ENCODE results near the gene MAP7D1. TPM values are rescaled to one million over a fixed set of nuclear protein-coding genes. Genes with fewer than 3 reads are reported as not detected.
A peak's percentile ranks its signal among the peaks of the same experiment; 100 is the strongest.

MAP7D1 gene
- total and polyA plus RNA-seq, 4 experiments from 2014 or later: 4.1 to 222 (median 145) TPM

DNA sequence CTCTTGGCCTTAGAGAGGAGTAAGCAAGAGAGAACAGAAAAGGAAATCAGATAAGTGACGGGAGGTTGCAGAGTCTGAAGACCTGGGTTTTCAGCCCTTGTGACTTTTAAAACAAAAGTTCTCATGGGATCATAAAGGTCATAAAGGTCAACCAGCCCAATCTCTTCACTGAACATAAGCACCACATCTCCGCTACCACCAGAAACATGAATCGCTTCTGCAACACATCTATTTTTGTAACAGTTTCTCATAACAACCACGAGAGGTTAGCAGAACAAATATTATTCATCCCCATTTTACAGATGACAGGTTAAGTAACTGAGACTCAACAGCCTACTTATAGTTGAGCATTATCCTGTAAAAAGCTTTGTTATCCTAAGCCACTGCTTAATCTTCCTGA lies 12.5 kb upstream of the MAP7D1 start:
- H3K4me3 Mint-ChIP-seq: no peak overlapping the region
- Histone ChIP-seq H3K27ac (ENCODE audit: low read depth, low read length) (no peak overlapping the region), H3K9me3 (ENCODE audit: control insufficient read depth in 1 of 2, low read length in 2 of 2) (no peaks in the 10 kb centered on the region), H3K27me3 (ENCODE audit: insufficient read depth, low read length) (no peaks in the 10 kb centered on the region), H3K4me3 (ENCODE audit: low read length in 2 of 2) (no peak overlapping the region), H3K36me3 (ENCODE audit: insufficient read depth, low read length) (peaks cover 12% of the 10 kb centered on the region), H3K4me1 (ENCODE audit: insufficient read depth, low read length) (peaks cover 25% of the 10 kb centered on the region)
- H3K9me3 Mint-ChIP-seq: no peaks in the 10 kb centered on the region
- H3K4me1 Mint-ChIP-seq: peaks cover 28 to 62% (median 35%) of the 10 kb centered on the region in 4 donors
- no peaks in the 10 kb centered on the region for H3K27me3 Mint-ChIP-seq
- POLR2A ChIA-PET (ENCODE audit: partially characterized antibody): no interaction called here
- intact Hi-C loops (cut with micrococcal nuclease): no loop called here
- H3K27ac Mint-ChIP-seq: peak overlapping the region in 3 of 7 donors; percentile 8 to 63 (median 14)
- peaks cover 8 to 34% of the 10 kb centered on the region in 2 donors for H3K36me3 Mint-ChIP-seq
- CTCF ChIA-PET (ENCODE audit: partially characterized antibody): interaction anchor here (0.6 kb wide), 1 partner anchor 1884 kb away, joined by 4 read pairs; no protein-coding TSS in a partner anchor
- DNase-seq: no peak

GRCh38 chr1:36144413-36144812 lies 11.5 kb upstream of the MAP7D1 start:
- POLR2A ChIA-PET (ENCODE audit: partially characterized antibody): interaction anchor here (0.6 kb wide), 1 partner anchor 39 kb away, joined by 4 read pairs; no protein-coding TSS in a partner anchor
- H3K27me3 ChIP-seq (ENCODE audit: insufficient read depth, low read length): no peaks in the 10 kb centered on the region
- no peaks in the 10 kb centered on the region for H3K9me3 Mint-ChIP-seq
- peaks cover 6 to 35% of the 10 kb centered on the region in 2 donors for H3K36me3 Mint-ChIP-seq
- H3K27ac ChIP-seq (ENCODE audit: low read depth, low read length): no peak overlapping the region
- no peaks in the 10 kb centered on the region for H3K9me3 ChIP-seq (ENCODE audit: control insufficient read depth in 1 of 2, low read length in 2 of 2)
- peaks cover 7% of the 10 kb centered on the region for H3K36me3 ChIP-seq (ENCODE audit: insufficient read depth, low read length)
- H3K4me3 Mint-ChIP-seq: no peak overlapping the region
- CTCF ChIA-PET (ENCODE audit: partially characterized antibody): interaction anchor here (1.2 to 3.6 kb wide), 3 partner anchors 9 to 44 kb away, joined by 3 to 20 read pairs (median 11); no protein-coding TSS in a partner anchor
- no peaks in the 10 kb centered on the region for H3K27me3 Mint-ChIP-seq
- H3K4me1 Mint-ChIP-seq: peaks cover 33 to 72% (median 42%) of the 10 kb centered on the region in 4 donors
- peaks cover 30% of the 10 kb centered on the region for H3K4me1 ChIP-seq (ENCODE audit: insufficient read depth, low read length)
- H3K27ac Mint-ChIP-seq: peak overlapping the region in 2 of 7 donors; percentile 36 to 37
- no peak overlapping the region for H3K4me3 ChIP-seq (ENCODE audit: low read length in 2 of 2)
- no peak for DNase-seq
- intact Hi-C loops (cut with micrococcal nuclease): no loop called here

DNA sequence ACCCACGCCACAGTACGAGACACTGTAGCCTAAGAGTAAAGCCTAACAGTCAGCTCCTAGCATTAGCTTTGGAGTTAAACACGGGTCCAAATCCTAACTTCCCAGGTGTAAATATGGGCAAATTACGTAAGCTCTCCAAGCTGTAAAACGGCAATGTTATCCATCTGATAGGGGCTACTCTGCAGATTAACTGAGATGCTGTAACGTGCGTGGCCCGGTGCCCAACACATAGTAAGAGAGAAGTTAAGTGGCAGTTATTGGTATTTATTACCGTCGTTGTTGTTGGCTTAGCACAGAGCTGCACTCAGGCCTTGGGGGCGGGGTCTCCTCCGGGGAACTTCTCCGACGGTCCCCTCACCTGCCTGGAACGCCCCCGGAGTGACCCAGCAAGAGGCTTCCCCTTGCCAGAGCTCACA lies 7.1 kb upstream of the MAP7D1 start:
- peaks cover 0 to 19% of the 10 kb centered on the region in 2 donors for H3K36me3 Mint-ChIP-seq
- Histone ChIP-seq H3K4me3 (ENCODE audit: low read length in 2 of 2) (peak overlapping the region; percentile 70 to 98), H3K4me1 (ENCODE audit: insufficient read depth, low read length) (peaks cover 64% of the 10 kb centered on the region), H3K27me3 (ENCODE audit: insufficient read depth, low read length) (no peaks in the 10 kb centered on the region), H3K9me3 (ENCODE audit: control insufficient read depth in 1 of 2, low read length in 2 of 2) (no peaks in the 10 kb centered on the region), H3K27ac (ENCODE audit: low read depth, low read length) (peak overlapping the region; percentile 88), H3K36me3 (ENCODE audit: insufficient read depth, low read length) (no peaks in the 10 kb centered on the region)
- DNase-seq: no peak
- POLR2A ChIA-PET (ENCODE audit: partially characterized antibody): interaction anchor here (0.7 to 10.1 kb wide), 18 partner anchors 13 to 238 kb away, joined by 3 to 251 read pairs (median 7); partner anchors contain the start of genes ADPRS, AGO3, SH3D21 and THRAP3
- H3K27me3 Mint-ChIP-seq: no peaks in the 10 kb centered on the region
- peak overlapping the region; percentile 95 to 100 (median 98) for H3K4me3 Mint-ChIP-seq
- CTCF ChIA-PET (ENCODE audit: partially characterized antibody): interaction anchor here (0.7 to 10.0 kb wide), 23 partner anchors 11 to 271 kb away, joined by 3 to 348 read pairs (median 5); partner anchors contain the start of genes SH3D21 and THRAP3
- H3K4me1 Mint-ChIP-seq: peaks cover 44 to 81% (median 60%) of the 10 kb centered on the region in 4 donors
- H3K9me3 Mint-ChIP-seq: no peaks in the 10 kb centered on the region
- intact Hi-C loops (cut with micrococcal nuclease): loop anchor here (1.0 to 2.0 kb wide), 9 partner anchors 12 to 315 kb away; partner anchors contain the start of genes ADPRS, AGO3, MRPS15 and THRAP3
- H3K27ac Mint-ChIP-seq: peak overlapping the region; percentile 94 to 100 (median 99)

GRCh38 chr1:36149237-36149972 lies 6.6 kb upstream of the MAP7D1 start, which contains the start of gene TRAPPC3:
TRAPPC3 (minus strand) TSS chr1:36149486; CDS start chr1:36149378, 108 bp downstream.
- POLR2A ChIA-PET (ENCODE audit: partially characterized antibody): interaction anchor here (0.6 to 10.1 kb wide), 22 partner anchors 12 to 237 kb away, joined by 3 to 251 read pairs (median 6); partner anchors contain the start of genes ADPRS, AGO3, SH3D21 and THRAP3
- Mint-ChIP-seq H3K36me3 (peaks cover 0 to 19% of the 10 kb centered on the region in 2 donors), H3K27ac (peak within 1 kb of the TSS; percentile 94 to 100 (median 99)), H3K4me1 (peaks cover 46 to 84% (median 63%) of the 10 kb centered on the region in 4 donors), H3K27me3 (no peaks in the 10 kb centered on the region), H3K4me3 (peak within 1 kb of the TSS; percentile 95 to 100 (median 98)), H3K9me3 (no peaks in the 10 kb centered on the region)
- Histone ChIP-seq H3K4me1 (ENCODE audit: insufficient read depth, low read length) (peaks cover 68% of the 10 kb centered on the region), H3K36me3 (ENCODE audit: insufficient read depth, low read length) (no peaks in the 10 kb centered on the region), H3K4me3 (ENCODE audit: low read length in 2 of 2) (peak within 1 kb of the TSS; percentile 70 to 98), H3K9me3 (ENCODE audit: control insufficient read depth in 1 of 2, low read length in 2 of 2) (no peaks in the 10 kb centered on the region), H3K27ac (ENCODE audit: low read depth, low read length) (peak within 1 kb of the TSS; percentile 88), H3K27me3 (ENCODE audit: insufficient read depth, low read length) (no peaks in the 10 kb centered on the region)
- intact Hi-C loops (cut with micrococcal nuclease): loop anchor here (1.0 to 2.0 kb wide), 9 partner anchors 12 to 315 kb away; partner anchors contain the start of genes ADPRS, AGO3, MRPS15 and THRAP3
- CTCF ChIA-PET (ENCODE audit: partially characterized antibody): interaction anchor here (0.5 to 10.0 kb wide), 29 partner anchors 11 to 275 kb away, joined by 3 to 348 read pairs (median 4); partner anchors contain the start of genes SH3D21 and THRAP3
- DNase-seq: peak; percentile 99 to 100 (median 99)

- intact Hi-C loops (cut with micrococcal nuclease): loop anchor here (1.0 to 10.0 kb wide), 10 partner anchors 11 to 1545 kb away; partner anchors contain the start of genes ADPRS, AGO3, CDCA8 and MRPS15
- ChIA-PET CTCF (ENCODE audit: partially characterized antibody) (interaction anchor here (0.5 to 10.0 kb wide), 25 partner anchors 10 to 274 kb away, joined by 3 to 348 read pairs (median 5); partner anchors contain the start of genes SH3D21 and THRAP3), POLR2A (ENCODE audit: partially characterized antibody) (interaction anchor here (0.6 to 10.1 kb wide), 20 partner anchors 12 to 235 kb away, joined by 3 to 251 read pairs (median 7); partner anchors contain the start of genes ADPRS, AGO3, SH3D21 and THRAP3)
- peak overlapping the region; percentile 95 to 100 (median 98) for H3K4me3 Mint-ChIP-seq
- Histone ChIP-seq H3K4me3 (ENCODE audit: low read length in 2 of 2) (peak overlapping the region in 1 of 2 donors; percentile 98), H3K9me3 (ENCODE audit: control insufficient read depth in 1 of 2, low read length in 2 of 2) (no peaks in the 10 kb centered on the region), H3K27me3 (ENCODE audit: insufficient read depth, low read length) (no peaks in the 10 kb centered on the region), H3K27ac (ENCODE audit: low read depth, low read length) (peak overlapping the region; percentile 88), H3K36me3 (ENCODE audit: insufficient read depth, low read length) (no peaks in the 10 kb centered on the region), H3K4me1 (ENCODE audit: insufficient read depth, low read length) (peaks cover 73% of the 10 kb centered on the region)
- H3K4me1 Mint-ChIP-seq: peaks cover 47 to 85% (median 63%) of the 10 kb centered on the region in 4 donors
- peaks cover 0 to 19% of the 10 kb centered on the region in 2 donors for H3K36me3 Mint-ChIP-seq
- peak overlapping the region; percentile 94 to 100 (median 99) for H3K27ac Mint-ChIP-seq
- no peak for DNase-seq
- H3K27me3 Mint-ChIP-seq: no peaks in the 10 kb centered on the region
- H3K9me3 Mint-ChIP-seq: no peaks in the 10 kb centered on the region
Observed at GRCh38 chr1:36149973-36150295, 6.0 kb upstream of the MAP7D1 start.

DNA sequence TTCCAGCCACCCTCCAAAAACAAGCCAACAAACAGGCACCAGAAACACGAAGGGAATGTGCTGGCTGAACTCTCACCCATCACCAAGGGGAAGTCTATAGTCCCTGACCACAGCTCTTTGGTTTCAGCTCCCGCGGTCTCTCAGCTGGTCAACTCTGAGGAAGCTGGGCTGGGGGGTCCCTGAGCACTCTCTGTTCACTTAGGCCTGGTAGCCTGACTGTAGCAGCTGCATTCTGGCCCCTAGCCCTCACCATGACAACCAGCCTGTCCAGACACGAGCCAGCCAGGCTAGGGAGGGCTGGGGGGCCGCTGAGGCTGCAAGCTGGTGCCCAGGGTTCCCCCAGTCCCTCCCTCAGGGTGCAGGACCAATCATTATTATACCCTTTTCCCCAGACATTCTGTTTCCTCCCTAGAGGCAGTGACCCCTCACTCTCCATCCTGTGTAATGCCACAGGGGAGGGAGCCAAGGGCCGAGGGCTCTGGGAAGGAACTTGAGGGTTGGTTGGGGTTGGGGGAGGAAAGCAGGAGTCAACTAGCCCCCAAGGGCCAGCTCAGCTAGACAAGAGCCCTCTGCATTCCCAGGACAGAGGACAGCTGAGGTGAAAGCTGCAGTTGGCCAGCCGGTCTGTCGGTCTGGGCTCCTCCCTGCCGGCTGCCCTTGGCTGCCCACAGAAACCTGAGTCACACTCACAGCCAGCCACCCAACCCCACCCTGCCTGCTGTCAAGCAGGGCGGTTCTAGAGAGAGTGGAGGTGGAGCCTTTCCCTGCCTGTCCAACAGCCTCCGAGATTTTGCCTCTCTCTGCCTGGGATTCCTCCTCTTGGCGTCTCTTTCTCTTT lies 5.4 kb upstream of the MAP7D1 start:
- POLR2A ChIA-PET (ENCODE audit: partially characterized antibody): interaction anchor here (1.0 to 10.1 kb wide), 16 partner anchors 11 to 219 kb away, joined by 3 to 251 read pairs (median 8); partner anchors contain the start of genes ADPRS, SH3D21 and THRAP3
- no peaks in the 10 kb centered on the region for H3K27me3 Mint-ChIP-seq
- peaks cover 46 to 88% (median 67%) of the 10 kb centered on the region in 4 donors for H3K4me1 Mint-ChIP-seq
- Histone ChIP-seq H3K4me1 (ENCODE audit: insufficient read depth, low read length) (peaks cover 78% of the 10 kb centered on the region), H3K36me3 (ENCODE audit: insufficient read depth, low read length) (no peaks in the 10 kb centered on the region), H3K27ac (ENCODE audit: low read depth, low read length) (peak overlapping the region; percentile 88), H3K4me3 (ENCODE audit: low read length in 2 of 2) (peak overlapping the region; percentile 27 to 44), H3K27me3 (ENCODE audit: insufficient read depth, low read length) (no peaks in the 10 kb centered on the region), H3K9me3 (ENCODE audit: control insufficient read depth in 1 of 2, low read length in 2 of 2) (no peaks in the 10 kb centered on the region)
- no peaks in the 10 kb centered on the region for H3K9me3 Mint-ChIP-seq
- peak; percentile 55 to 85 (median 56) for DNase-seq
- CTCF ChIA-PET (ENCODE audit: partially characterized antibody): interaction anchor here (0.5 to 10.0 kb wide), 23 partner anchors 10 to 274 kb away, joined by 3 to 348 read pairs (median 5); partner anchors contain the start of genes SH3D21 and THRAP3
- intact Hi-C loops (cut with micrococcal nuclease): loop anchor here (10.0 kb wide), 1 partner anchor 1544 kb away; the partner anchor contains the start of gene CDCA8
- peaks cover 0 to 16% of the 10 kb centered on the region in 2 donors for H3K36me3 Mint-ChIP-seq
- peak overlapping the region; percentile 95 to 100 (median 98) for H3K4me3 Mint-ChIP-seq
- H3K27ac Mint-ChIP-seq: peak overlapping the region; percentile 94 to 100 (median 99)

All from CD4-positive, alpha-beta memory T cell (primary cell).